ENCODE results near the gene EXOC3L2.

EXOC3L2 gene

GRCh38 chr19:45184115-45184514 is 61.1 kb downstream of the EXOC3L2 start:
- Mint-ChIP-seq H3K9me3 (no peaks in the 10 kb centered on the region), H3K4me3 (no peak overlapping the region), H3K4me1 (peaks cover 55% of the 10 kb centered on the region), H3K27ac (no peak overlapping the region), H3K27me3 (no peaks in the 10 kb centered on the region), H3K36me3 (peaks cover 18% of the 10 kb centered on the region)
- ATAC-seq, result no peak

GRCh38 chr19:45182758-45183157 is 62.4 kb downstream of the EXOC3L2 start:
- peaks cover 18% of the 10 kb centered on the region for H3K36me3 Mint-ChIP-seq
- H3K4me3 Mint-ChIP-seq, result no peak overlapping the region
- H3K4me1 Mint-ChIP-seq, result peaks cover 55% of the 10 kb centered on the region
- ATAC-seq, result no peak
- H3K27me3 Mint-ChIP-seq, result no peaks in the 10 kb centered on the region
- no peaks in the 10 kb centered on the region for H3K9me3 Mint-ChIP-seq
- no peak overlapping the region for H3K27ac Mint-ChIP-seq

- Mint-ChIP-seq H3K4me3 (peak overlapping the region; percentile 77), H3K4me1 (peaks cover 46% of the 10 kb centered on the region), H3K27ac (no peak overlapping the region)
Observed at GRCh38 chr19:45180936-45181335, 64.3 kb downstream of the EXOC3L2 start.

GRCh38 chr19:45179892-45180370 is 65.3 kb downstream of the EXOC3L2 start:
- Mint-ChIP-seq H3K27ac (no peak overlapping the region), H3K9me3 (no peaks in the 10 kb centered on the region), H3K4me1 (peaks cover 49% of the 10 kb centered on the region), H3K36me3 (peaks cover 23% of the 10 kb centered on the region), H3K4me3 (peak overlapping the region; percentile 77), H3K27me3 (no peaks in the 10 kb centered on the region)
- no peak for ATAC-seq

More at GRCh38 chr19:45180936-45181335, 64.3 kb downstream of the EXOC3L2 start:
- Mint-ChIP-seq H3K27me3 (no peaks in the 10 kb centered on the region), H3K36me3 (peaks cover 18% of the 10 kb centered on the region), H3K9me3 (no peaks in the 10 kb centered on the region)
- no peak for ATAC-seq

GRCh38 chr19:45179072-45179891 is 65.9 kb downstream of the EXOC3L2 start:
- peaks cover 23% of the 10 kb centered on the region for H3K36me3 Mint-ChIP-seq
- no peak for ATAC-seq
- peak overlapping the region; percentile 78 for H3K4me3 Mint-ChIP-seq
- H3K4me1 Mint-ChIP-seq, result peaks cover 42% of the 10 kb centered on the region
- H3K27ac Mint-ChIP-seq, result peak overlapping the region; percentile 75
- H3K27me3 Mint-ChIP-seq, result no peaks in the 10 kb centered on the region
- no peaks in the 10 kb centered on the region for H3K9me3 Mint-ChIP-seq

- Mint-ChIP-seq H3K4me3 (peak within 1 kb of the TSS; percentile 78), H3K9me3 (no peaks in the 10 kb centered on the region), H3K36me3 (peaks cover 23% of the 10 kb centered on the region), H3K27ac (peak within 1 kb of the TSS; percentile 75), H3K4me1 (peaks cover 41% of the 10 kb centered on the region), H3K27me3 (no peaks in the 10 kb centered on the region)
- ATAC-seq, result peak; percentile 97
Observed at GRCh38 chr19:45178262-45179071, 66.7 kb downstream of the EXOC3L2 start, which contains the start of gene BLOC1S3. TSS of gene BLOC1S3 (plus strand) at chr19:45178784. CDS start at chr19:45179297, 513 bp downstream.

- no peaks in the 10 kb centered on the region for H3K27me3 Mint-ChIP-seq
- no peaks in the 10 kb centered on the region for H3K9me3 Mint-ChIP-seq
- peak within 1 kb of the TSS; percentile 75 for H3K27ac Mint-ChIP-seq
- peak; percentile 1 for ATAC-seq
- peaks cover 43% of the 10 kb centered on the region for H3K4me1 Mint-ChIP-seq
- H3K4me3 Mint-ChIP-seq, result peak within 1 kb of the TSS; percentile 78
- peaks cover 21% of the 10 kb centered on the region for H3K36me3 Mint-ChIP-seq
Observed at GRCh38 chr19:45177817-45178261, 67.4 kb downstream of the EXOC3L2 start, which contains the start of gene TRAPPC6A. TSS of gene TRAPPC6A (minus strand) at chr19:45178237. CDS start at chr19:45178218, 19 bp downstream.

- no peaks in the 10 kb centered on the region for H3K9me3 Mint-ChIP-seq
- peak overlapping the region; percentile 25 for H3K4me3 Mint-ChIP-seq
- H3K4me1 Mint-ChIP-seq, result peaks cover 46% of the 10 kb centered on the region
- H3K27me3 Mint-ChIP-seq, result no peaks in the 10 kb centered on the region
- H3K27ac Mint-ChIP-seq, result peak overlapping the region; percentile 8
- no peak for ATAC-seq
- H3K36me3 Mint-ChIP-seq, result peaks cover 6% of the 10 kb centered on the region
Observed at GRCh38 chr19:45175515-45176345, 69.5 kb downstream of the EXOC3L2 start.

GRCh38 chr19:45173816-45174215 is 71.4 kb downstream of the EXOC3L2 start:
- Mint-ChIP-seq H3K4me3 (no peak overlapping the region), H3K4me1 (peaks cover 35% of the 10 kb centered on the region), H3K9me3 (no peaks in the 10 kb centered on the region), H3K27me3 (no peaks in the 10 kb centered on the region), H3K27ac (no peak overlapping the region), H3K36me3 (peaks cover 8% of the 10 kb centered on the region)
- no peak for ATAC-seq

GRCh38 chr19:45172611-45173208 is 72.5 kb downstream of the EXOC3L2 start:
- H3K36me3 Mint-ChIP-seq, result peaks cover 10% of the 10 kb centered on the region
- no peaks in the 10 kb centered on the region for H3K27me3 Mint-ChIP-seq
- ATAC-seq, result no peak
- H3K4me3 Mint-ChIP-seq, result no peak overlapping the region
- H3K27ac Mint-ChIP-seq, result peak overlapping the region; percentile 48
- H3K9me3 Mint-ChIP-seq, result no peaks in the 10 kb centered on the region
- H3K4me1 Mint-ChIP-seq, result peaks cover 35% of the 10 kb centered on the region

- no peak overlapping the region for H3K4me3 Mint-ChIP-seq
Observed at GRCh38 chr19:45172173-45172572, 73.0 kb downstream of the EXOC3L2 start.

GRCh38 chr19:45171211-45171623 is 74.0 kb downstream of the EXOC3L2 start:
- no peak for ATAC-seq
- no peaks in the 10 kb centered on the region for H3K27me3 Mint-ChIP-seq
- no peaks in the 10 kb centered on the region for H3K9me3 Mint-ChIP-seq
- peak overlapping the region; percentile 48 for H3K27ac Mint-ChIP-seq
- peak overlapping the region; percentile 7 for H3K4me3 Mint-ChIP-seq
- H3K4me1 Mint-ChIP-seq, result peaks cover 35% of the 10 kb centered on the region
- peaks cover 10% of the 10 kb centered on the region for H3K36me3 Mint-ChIP-seq

More at GRCh38 chr19:45172173-45172572, 73.0 kb downstream of the EXOC3L2 start:
- peaks cover 35% of the 10 kb centered on the region for H3K4me1 Mint-ChIP-seq
- H3K36me3 Mint-ChIP-seq, result peaks cover 10% of the 10 kb centered on the region
- no peak for ATAC-seq
- H3K27me3 Mint-ChIP-seq, result no peaks in the 10 kb centered on the region
- no peaks in the 10 kb centered on the region for H3K9me3 Mint-ChIP-seq
- peak overlapping the region; percentile 48 for H3K27ac Mint-ChIP-seq

GRCh38 chr19:45170146-45171106 is 74.8 kb downstream of the EXOC3L2 start:
- peaks cover 34% of the 10 kb centered on the region for H3K4me1 Mint-ChIP-seq
- no peaks in the 10 kb centered on the region for H3K27me3 Mint-ChIP-seq
- no peaks in the 10 kb centered on the region for H3K9me3 Mint-ChIP-seq
- peak overlapping the region; percentile 48 for H3K27ac Mint-ChIP-seq
- H3K4me3 Mint-ChIP-seq, result no peak overlapping the region
- no peak for ATAC-seq
- peaks cover 8% of the 10 kb centered on the region for H3K36me3 Mint-ChIP-seq

All from stimulated activated memory B cell treated with anti-CD40 and anti-IgM and Interleukin-4, amounts not matched to agents 10 μg/mL and 1 μg/mL and 100 μg/mL, for 72 hours (primary cell).